K562 (cell line): Measurements from ENCODE around the gene TTC16. TPM values are rescaled to one million over a fixed set of nuclear protein-coding genes. Genes with fewer than 3 reads are reported as not detected.

Source experiments
- BCOR ChIP-seq: fragments of 450-650 bp; IDR thresholded peaks from 2 replicates; pipeline ENCODE4 v1.6.1; 2016
- CCAR2 ChIP-seq: fragments of 200-400 bp; formaldehyde crosslinking; IDR thresholded peaks from 2 replicates; pipeline ENCODE4 v1.6.1; 2017; ENCODE audit warnings: mild to moderate bottlenecking, low read depth, low read length
- CHD4 ChIP-seq: fragments of 200-600 bp; sonication (generic); IDR thresholded peaks from 3 replicates; pipeline ENCODE4 v1.6.1; 2012; ENCODE audit warnings: low read depth, mild to moderate bottlenecking, mixed read lengths, low read length, inconsistent platforms; ENCODE audit not compliant: insufficient read depth, insufficient replicate concordance, poor library complexity, severe bottlenecking
- EP400 ChIP-seq: fragments of 450-650 bp; IDR thresholded peaks from 2 replicates; pipeline ENCODE4 v1.6.1; 2017; ENCODE audit warnings: antibody characterized with exemption, mild to moderate bottlenecking, moderate library complexity
- EWSR1 ChIP-seq: fragments of 450-650 bp; IDR thresholded peaks from 2 replicates; pipeline ENCODE4 v1.6.1; 2018; ENCODE audit warnings: borderline replicate concordance, mild to moderate bottlenecking, low read depth, moderate library complexity; ENCODE audit not compliant: partially characterized antibody
- FOXJ3 ChIP-seq: sonication (generic); formaldehyde crosslinking; IDR thresholded peaks from 2 replicates; pipeline ENCODE4 v1.4.0; 2020; ENCODE audit warnings: mild to moderate bottlenecking, missing genetic modification reagents
- FUS ChIP-seq: fragments of 200-400 bp; formaldehyde crosslinking; optimal IDR thresholded peaks from 2 replicates; pipeline ENCODE3; 2017; ENCODE audit warnings: low read depth, low read length
- GTF2F1 ChIP-seq: IDR thresholded peaks from 2 replicates; pipeline ENCODE4 v1.6.1; 2011; ENCODE audit warnings: low read depth, low read length, improper control_type of control experiment
- ILK ChIP-seq: fragments of 450-650 bp; IDR thresholded peaks from 2 replicates; pipeline ENCODE4 v1.6.1; 2016; ENCODE audit warnings: missing genetic modification characterization, low read depth, mild to moderate bottlenecking, missing compliant biosample characterization, moderate library complexity, borderline replicate concordance
- MCM7 ChIP-seq, 2 experiments: fragments of 450-650 bp; IDR thresholded peaks; 2 replicates each; pipeline ENCODE4 v1.6.1; 2016 to 2018
- MEIS2 ChIP-seq: fragments of 450-650 bp; IDR thresholded peaks from 2 replicates; pipeline ENCODE4 v1.6.1; 2014; ENCODE audit warnings: mild to moderate bottlenecking; ENCODE audit not compliant: partially characterized antibody
- RBM34 ChIP-seq: fragments of 200-400 bp; formaldehyde crosslinking; IDR thresholded peaks from 2 replicates; pipeline ENCODE4 v1.6.1; 2018; ENCODE audit warnings: low read length, borderline replicate concordance; ENCODE audit not compliant: insufficient read depth
- SMARCE1 ChIP-seq: fragments of 450-650 bp; IDR thresholded peaks from 2 replicates; pipeline ENCODE4 v1.7.1; 2016; ENCODE audit warnings: mild to moderate bottlenecking
- SPI1 ChIP-seq: IDR thresholded peaks from 2 replicates; pipeline ENCODE4 v1.6.1; 2011; ENCODE audit warnings: low read depth, low read length, control low read depth, borderline replicate concordance
- SRSF7 ChIP-seq: fragments of 200-400 bp; formaldehyde crosslinking; optimal IDR thresholded peaks from 2 replicates; pipeline ENCODE3; 2017; ENCODE audit warnings: mild to moderate bottlenecking, low read depth, low read length
- STAT6 ChIP-seq: sonication (generic); formaldehyde crosslinking; IDR thresholded peaks from 2 replicates; pipeline ENCODE4 v1.8.1; 2023; ENCODE audit warnings: mild to moderate bottlenecking, missing genetic modification reagents
- TAF1 ChIP-seq: IDR thresholded peaks from 2 replicates; pipeline ENCODE4 v1.6.1; 2011; ENCODE audit warnings: mild to moderate bottlenecking, low read length, moderate library complexity; ENCODE audit not compliant: insufficient read depth, control insufficient read depth, severe bottlenecking; ENCODE audit errors: extremely low read depth
- YBX1 ChIP-seq: fragments of 450-650 bp; IDR thresholded peaks from 2 replicates; pipeline ENCODE4 v1.7.1; 2016; ENCODE audit warnings: mild to moderate bottlenecking
- ZNF41 ChIP-seq: fragments of 250-450 bp; sonication (Bioruptor Pico); conservative IDR thresholded peaks from 2 replicates; pipeline ENCODE4 v1.4.0; 2020; ENCODE audit warnings: mild to moderate bottlenecking
- ZNF699 ChIP-seq: fragments of 250-450 bp; sonication (Bioruptor Pico); IDR thresholded peaks from 2 replicates; pipeline ENCODE4 v1.8.0; 2021; ENCODE audit warnings: mild to moderate bottlenecking, moderate library complexity; ENCODE audit not compliant: insufficient replicate concordance
- ZSCAN29 ChIP-seq: fragments of 450-650 bp; IDR thresholded peaks from 2 replicates; pipeline ENCODE4 v1.6.1; 2017
- polyA plus RNA-seq, 8 experiments: library from polyadenylated mRNA; depleted of rRNA in 4 of 8; stranded (reverse) in 5 of 8; unstranded in 3 of 8; fragments of >200 nt; fragmentation: Nextera tagmentation in 2 of 8; fragmentation: Illumina TruSeq in 1 of 8; extraction: Ambion mirVana in 2 of 8; extraction: Trizol in 1 of 8; gene quantifications; 2 replicates each; pipeline versions ENCODE4 v1.2.1 to v1.2.3, GENCODE V29; 2011 to 2014; ENCODE audit warnings: inconsistent platforms in 1 of 8, missing spikeins in 1 of 8
- total RNA-seq, 7 experiments: library from RNA; depleted of rRNA in 6 of 7; stranded (reverse); fragments of >200 nt in 6 of 7; fragmentation: Illumina TruSeq in 2 of 7; extraction: Trizol in 2 of 7; gene quantifications; 2 replicates each; pipeline versions ENCODE4 v1.2.1 to v1.2.3, GENCODE V29; 2011 to 2021; ENCODE audit warnings: low replicate concordance in 1 of 7
- TF ChIP-seq, protein P1 (sequence below): fragments of 200-800 bp; sonication (Bioruptor generic); IDR thresholded peaks from 2 replicates; pipeline ENCODE4 v1.6.1; 2017; ENCODE audit warnings: missing genetic modification characterization, missing compliant biosample characterization

The TTC16 gene
- total and polyA plus RNA-seq, 9 of the 15 experiments (the other 6 are each of a cell fraction or from before 2014, with no cell fraction given) = 0.11 TPM; not detected in 8

- TF ChIP-seq, protein P1, sequence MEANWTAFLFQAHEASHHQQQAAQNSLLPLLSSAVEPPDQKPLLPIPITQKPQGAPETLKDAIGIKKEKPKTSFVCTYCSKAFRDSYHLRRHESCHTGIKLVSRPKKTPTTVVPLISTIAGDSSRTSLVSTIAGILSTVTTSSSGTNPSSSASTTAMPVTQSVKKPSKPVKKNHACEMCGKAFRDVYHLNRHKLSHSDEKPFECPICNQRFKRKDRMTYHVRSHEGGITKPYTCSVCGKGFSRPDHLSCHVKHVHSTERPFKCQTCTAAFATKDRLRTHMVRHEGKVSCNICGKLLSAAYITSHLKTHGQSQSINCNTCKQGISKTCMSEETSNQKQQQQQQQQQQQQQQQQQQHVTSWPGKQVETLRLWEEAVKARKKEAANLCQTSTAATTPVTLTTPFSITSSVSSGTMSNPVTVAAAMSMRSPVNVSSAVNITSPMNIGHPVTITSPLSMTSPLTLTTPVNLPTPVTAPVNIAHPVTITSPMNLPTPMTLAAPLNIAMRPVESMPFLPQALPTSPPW = peak; percentile 61
- TF ChIP-seq ZNF41 (CRISPR knock-in tag) (no peak), ZSCAN29 (no peak), ZNF699 (no peak), ILK (tag) (no peak), CCAR2 (no peak), CHD4 (no peak), BCOR (no peak), SRSF7 (no peak), FOXJ3 (CRISPR knock-in tag) (no peak), MEIS2 (no peak), STAT6 (CRISPR knock-in tag) (0 out of 2 replicates have a peak, but pooled peaks have one; percentile 33), MCM7 (IDR thresholded peaks at IDR 0.05) (no peak), EWSR1 (no peak), RBM34 (no peak), EP400 (peak; percentile 77; the same call in 1 of the 2 replicates), SPI1 (no peak), FUS (no peak), TAF1 (peak; percentile 28), GTF2F1 (no peak), YBX1 (no peak), SMARCE1 (no peak)
Measured at GRCh38 chr9:127715470-127716337, at the start of gene TTC16, which contains the start of gene PTRH1 (continued).
